HCT116 (cell line): Measurements from ENCODE around the gene MRPS5.

Source experiments
- POLR2A ChIP-seq: IDR thresholded peaks from 2 replicates; pipeline ENCODE4 v1.7.0; 2011; ENCODE audit warnings: borderline replicate concordance; ENCODE audit not compliant: insufficient read depth, insufficient read length; ENCODE audit errors: extremely low read depth
- SIN3A ChIP-seq: IDR thresholded peaks from 2 replicates; pipeline ENCODE4 v1.6.1; 2012; ENCODE audit warnings: low read depth
- ZNF274 ChIP-seq: fragments of 200-500 bp; sonication (Bioruptor generic); IDR thresholded peaks from 2 replicates; pipeline ENCODE4 v1.6.1; 2014; ENCODE audit warnings: mild to moderate bottlenecking, low read depth, low read length, inconsistent platforms
- TF ChIP-seq, protein P1 (sequence below), 3 experiments: fragments of 200-600 bp in 1 of 3; sonication (generic) in 1 of 3; IDR thresholded peaks in 2 of 3; conservative IDR thresholded peaks in 1 of 3; 2 replicates each; pipeline ENCODE4 v1.5.1; 2012 to 2017; ENCODE audit warnings: low read depth in 2 of 3, low read length in 2 of 3, antibody characterized with exemption in 1 of 3, borderline replicate concordance in 1 of 3, control low read depth in 1 of 3, mild to moderate bottlenecking in 1 of 3, mixed read lengths in 1 of 3, mixed run types in 1 of 3, moderate library complexity in 1 of 3; ENCODE audit not compliant: insufficient read depth in 1 of 3
- TF ChIP-seq, protein P2 (sequence below): IDR thresholded peaks from 2 replicates; pipeline ENCODE4 v1.6.1; 2012; ENCODE audit warnings: low read depth

DNA sequence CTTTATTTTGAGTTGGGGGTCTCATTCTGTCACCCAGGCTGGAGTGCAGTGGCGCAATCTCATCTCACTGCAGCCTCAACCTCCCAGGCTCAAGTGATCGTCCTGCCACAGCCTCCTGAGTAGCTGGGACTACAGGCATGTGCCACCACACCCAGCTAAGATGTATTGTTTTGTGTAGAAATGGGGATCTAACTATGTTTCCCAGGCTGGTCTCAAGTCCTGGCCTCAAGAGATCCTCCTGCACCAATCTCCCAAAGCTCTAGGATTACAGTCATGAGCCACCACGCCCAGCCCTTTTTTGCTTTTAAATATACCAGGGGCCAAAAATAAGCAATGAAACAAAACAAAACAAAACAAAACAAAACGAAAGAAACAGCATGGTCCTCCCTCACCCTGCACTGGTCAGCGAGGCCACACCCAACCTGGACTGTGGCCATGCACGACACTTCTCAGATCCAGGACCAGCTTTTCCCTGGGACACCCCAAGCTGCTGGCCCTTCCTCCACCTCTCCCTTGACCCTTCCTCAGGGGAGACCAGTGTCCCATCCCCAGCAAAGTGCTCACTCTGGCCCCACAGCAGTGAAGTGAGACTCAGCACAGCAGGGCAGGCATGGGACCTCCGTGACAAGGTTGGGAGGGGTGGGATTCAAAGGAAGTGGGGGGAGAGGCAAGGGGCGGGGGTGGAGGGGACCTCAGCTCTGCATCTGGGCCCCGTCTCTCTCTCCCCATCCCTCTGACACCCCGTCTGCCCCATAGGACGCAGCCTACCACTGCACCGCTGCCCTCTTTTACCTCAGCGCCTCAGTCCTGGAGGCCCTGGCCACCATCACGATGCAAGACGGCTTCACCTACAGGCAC lies 72.6 kb downstream of the MRPS5 start:
- TF ChIP-seq POLR2A = no peak
- TF ChIP-seq, protein P1, sequence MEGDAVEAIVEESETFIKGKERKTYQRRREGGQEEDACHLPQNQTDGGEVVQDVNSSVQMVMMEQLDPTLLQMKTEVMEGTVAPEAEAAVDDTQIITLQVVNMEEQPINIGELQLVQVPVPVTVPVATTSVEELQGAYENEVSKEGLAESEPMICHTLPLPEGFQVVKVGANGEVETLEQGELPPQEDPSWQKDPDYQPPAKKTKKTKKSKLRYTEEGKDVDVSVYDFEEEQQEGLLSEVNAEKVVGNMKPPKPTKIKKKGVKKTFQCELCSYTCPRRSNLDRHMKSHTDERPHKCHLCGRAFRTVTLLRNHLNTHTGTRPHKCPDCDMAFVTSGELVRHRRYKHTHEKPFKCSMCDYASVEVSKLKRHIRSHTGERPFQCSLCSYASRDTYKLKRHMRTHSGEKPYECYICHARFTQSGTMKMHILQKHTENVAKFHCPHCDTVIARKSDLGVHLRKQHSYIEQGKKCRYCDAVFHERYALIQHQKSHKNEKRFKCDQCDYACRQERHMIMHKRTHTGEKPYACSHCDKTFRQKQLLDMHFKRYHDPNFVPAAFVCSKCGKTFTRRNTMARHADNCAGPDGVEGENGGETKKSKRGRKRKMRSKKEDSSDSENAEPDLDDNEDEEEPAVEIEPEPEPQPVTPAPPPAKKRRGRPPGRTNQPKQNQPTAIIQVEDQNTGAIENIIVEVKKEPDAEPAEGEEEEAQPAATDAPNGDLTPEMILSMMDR (IDR thresholded peaks at IDR 0.05 in 2 of 3, conservative IDR thresholded peaks at IDR 0.05 in 1 of 3; ENCODE audit: borderline replicate concordance in 1 of 3, insufficient read depth in 1 of 3, low read depth in 2 of 3, low read length in 2 of 3) = no peak
- no peak for TF ChIP-seq ZNF274
- TF ChIP-seq, protein P2, sequence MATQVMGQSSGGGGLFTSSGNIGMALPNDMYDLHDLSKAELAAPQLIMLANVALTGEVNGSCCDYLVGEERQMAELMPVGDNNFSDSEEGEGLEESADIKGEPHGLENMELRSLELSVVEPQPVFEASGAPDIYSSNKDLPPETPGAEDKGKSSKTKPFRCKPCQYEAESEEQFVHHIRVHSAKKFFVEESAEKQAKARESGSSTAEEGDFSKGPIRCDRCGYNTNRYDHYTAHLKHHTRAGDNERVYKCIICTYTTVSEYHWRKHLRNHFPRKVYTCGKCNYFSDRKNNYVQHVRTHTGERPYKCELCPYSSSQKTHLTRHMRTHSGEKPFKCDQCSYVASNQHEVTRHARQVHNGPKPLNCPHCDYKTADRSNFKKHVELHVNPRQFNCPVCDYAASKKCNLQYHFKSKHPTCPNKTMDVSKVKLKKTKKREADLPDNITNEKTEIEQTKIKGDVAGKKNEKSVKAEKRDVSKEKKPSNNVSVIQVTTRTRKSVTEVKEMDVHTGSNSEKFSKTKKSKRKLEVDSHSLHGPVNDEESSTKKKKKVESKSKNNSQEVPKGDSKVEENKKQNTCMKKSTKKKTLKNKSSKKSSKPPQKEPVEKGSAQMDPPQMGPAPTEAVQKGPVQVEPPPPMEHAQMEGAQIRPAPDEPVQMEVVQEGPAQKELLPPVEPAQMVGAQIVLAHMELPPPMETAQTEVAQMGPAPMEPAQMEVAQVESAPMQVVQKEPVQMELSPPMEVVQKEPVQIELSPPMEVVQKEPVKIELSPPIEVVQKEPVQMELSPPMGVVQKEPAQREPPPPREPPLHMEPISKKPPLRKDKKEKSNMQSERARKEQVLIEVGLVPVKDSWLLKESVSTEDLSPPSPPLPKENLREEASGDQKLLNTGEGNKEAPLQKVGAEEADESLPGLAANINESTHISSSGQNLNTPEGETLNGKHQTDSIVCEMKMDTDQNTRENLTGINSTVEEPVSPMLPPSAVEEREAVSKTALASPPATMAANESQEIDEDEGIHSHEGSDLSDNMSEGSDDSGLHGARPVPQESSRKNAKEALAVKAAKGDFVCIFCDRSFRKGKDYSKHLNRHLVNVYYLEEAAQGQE = no peak
- no peak for TF ChIP-seq SIN3A
